KBM-7 (cell line): ENCODE results near the gene ZBBX.
A peak's percentile ranks its signal among the peaks of the same experiment; 100 is the strongest.

Source experiments
- DNase-seq: peaks from one replicate; pipeline ENCODE4 v3.0.0-alpha.2; 2015
- in situ Hi-C: fragments of 300-500 bp; cut with MboI; formaldehyde crosslinking; loops from 2 replicates; pipeline ENCODE4 v1.14.3; 2020; ENCODE audit warnings: low sequenced_read_pairs, low pct_unique_long_range_greater_than_20kb, mixed read lengths

ZBBX gene

GRCh38 chr3:167318996-167319615 lies 61.0 kb downstream of the ZBBX start:
- peak; percentile 78 for DNase-seq
- in situ Hi-C loops: no loop called here

DNA sequence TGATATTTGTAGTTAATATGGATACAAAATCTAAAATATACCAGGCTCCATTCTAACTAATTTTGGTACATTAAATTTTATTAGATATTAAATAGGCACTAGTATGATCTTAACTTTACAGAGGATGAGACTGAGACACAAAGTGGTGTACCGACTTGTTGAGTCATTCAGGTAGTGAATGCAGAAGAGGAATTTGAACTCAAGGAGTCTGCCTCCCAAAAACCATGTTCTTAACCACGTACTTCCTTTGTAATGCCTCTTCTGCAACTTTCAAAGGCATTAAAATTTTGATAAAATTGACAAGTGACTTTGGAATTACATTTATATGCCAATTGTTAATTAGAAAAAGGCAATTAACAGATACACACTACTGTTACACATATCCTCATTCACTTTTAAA lies 61.8 kb downstream of the ZBBX start:
- peak; percentile 9 for DNase-seq
- in situ Hi-C loops: no loop called here

DNA sequence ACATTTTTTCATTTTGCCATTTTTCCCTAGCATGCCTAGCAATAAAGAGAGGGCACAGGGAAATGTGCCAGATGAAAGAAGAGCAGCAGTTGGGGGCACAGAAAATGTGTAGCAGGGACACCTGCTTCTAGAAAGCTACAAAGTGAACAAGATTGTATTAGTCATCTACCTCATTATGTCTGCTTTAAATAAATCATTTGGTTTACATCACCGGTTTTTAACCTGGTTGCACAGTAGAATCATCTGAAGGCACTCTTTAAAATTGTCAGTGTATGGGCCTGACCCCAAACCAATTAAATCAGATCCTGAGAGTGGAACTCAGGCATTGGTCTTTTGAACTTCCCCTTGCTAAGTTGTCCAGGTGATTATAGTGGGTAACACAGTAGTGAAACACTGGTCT lies 73.8 kb downstream of the ZBBX start:
- no peak for DNase-seq

DNA sequence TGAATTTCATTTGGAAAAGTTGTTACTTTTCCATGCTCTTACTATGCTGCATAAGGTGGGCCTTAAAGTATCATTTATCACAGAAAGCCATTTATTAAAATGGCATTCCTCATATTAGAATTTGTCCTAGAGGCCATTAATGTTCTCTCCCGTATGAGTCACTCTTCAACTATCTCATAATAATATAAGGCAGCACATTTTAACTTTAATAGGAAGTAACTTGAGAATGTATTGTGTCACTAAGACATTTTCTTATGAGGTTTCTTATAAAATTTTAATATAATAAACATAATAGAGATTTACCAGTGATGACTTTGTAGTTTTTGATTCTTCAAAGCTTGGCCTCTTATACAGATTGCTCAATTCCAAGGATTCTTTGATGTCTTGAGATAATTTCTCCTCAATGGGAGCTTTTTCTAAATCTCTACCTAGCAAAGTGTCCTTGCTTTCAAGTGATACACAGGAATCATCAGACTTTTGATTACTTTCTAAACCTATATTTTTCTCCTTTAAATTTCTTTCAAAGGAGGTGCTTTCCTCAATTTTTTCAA lies 74.7 kb downstream of the ZBBX start:
- DNase-seq: no peak
- in situ Hi-C loops: no loop called here

More for the DNA sequence above, 73.8 kb downstream of the ZBBX start:
- in situ Hi-C loops: no loop called here

DNA sequence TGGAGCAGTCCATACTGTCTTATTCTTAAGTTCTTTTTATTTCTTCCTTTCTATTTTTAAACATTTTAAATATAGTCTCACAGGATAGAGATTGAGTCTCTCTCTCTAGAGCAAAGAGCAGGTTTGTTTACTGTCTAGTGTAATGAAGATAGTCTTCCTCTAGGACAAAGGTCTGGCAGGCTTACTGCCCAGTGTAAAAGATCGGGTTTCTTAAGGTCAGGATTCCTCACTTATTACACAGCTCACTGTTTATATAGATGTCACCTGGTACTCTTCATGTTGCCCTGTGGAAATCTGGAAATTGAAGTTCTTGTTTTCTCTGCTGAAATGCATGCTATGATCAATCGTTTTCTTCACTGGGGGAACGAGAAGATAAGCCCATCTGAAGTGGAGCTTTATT lies 76.0 kb downstream of the ZBBX start:
- in situ Hi-C loops: no loop called here
- no peak for DNase-seq

GRCh38 chr3:167302678-167303077 lies 77.4 kb downstream of the ZBBX start:
- no peak for DNase-seq
- in situ Hi-C loops: no loop called here

DNA sequence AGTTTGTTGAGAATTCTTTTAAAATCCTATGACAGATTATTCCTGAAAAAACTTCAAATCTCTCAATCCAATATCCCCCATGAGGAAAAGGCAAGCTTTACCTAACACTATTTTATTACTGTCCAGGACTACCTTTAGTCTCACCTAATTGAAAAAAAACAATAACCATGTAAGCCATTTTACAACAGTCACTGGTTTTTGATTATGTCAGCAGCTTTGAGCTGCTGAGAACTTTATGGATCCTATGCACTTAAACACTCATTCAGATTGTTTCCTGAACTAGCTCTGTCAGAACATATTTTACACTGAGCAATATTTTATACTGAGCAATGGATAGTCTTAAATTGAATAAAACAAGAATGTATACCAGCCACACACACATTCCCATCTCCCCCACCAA lies 79.9 kb downstream of the ZBBX start:
- in situ Hi-C loops: no loop called here
- DNase-seq: no peak

- no peak for DNase-seq
- in situ Hi-C loops: no loop called here
These were observed 90.7 kb downstream of the ZBBX start for GRCh38 chr3:167289435-167289834.

GRCh38 chr3:167288737-167289136 lies 91.4 kb downstream of the ZBBX start:
- in situ Hi-C loops: no loop called here
- DNase-seq: no peak

- in situ Hi-C loops: no loop called here
- no peak for DNase-seq
These were observed 92.8 kb downstream of the ZBBX start for GRCh38 chr3:167287308-167287707.

DNA sequence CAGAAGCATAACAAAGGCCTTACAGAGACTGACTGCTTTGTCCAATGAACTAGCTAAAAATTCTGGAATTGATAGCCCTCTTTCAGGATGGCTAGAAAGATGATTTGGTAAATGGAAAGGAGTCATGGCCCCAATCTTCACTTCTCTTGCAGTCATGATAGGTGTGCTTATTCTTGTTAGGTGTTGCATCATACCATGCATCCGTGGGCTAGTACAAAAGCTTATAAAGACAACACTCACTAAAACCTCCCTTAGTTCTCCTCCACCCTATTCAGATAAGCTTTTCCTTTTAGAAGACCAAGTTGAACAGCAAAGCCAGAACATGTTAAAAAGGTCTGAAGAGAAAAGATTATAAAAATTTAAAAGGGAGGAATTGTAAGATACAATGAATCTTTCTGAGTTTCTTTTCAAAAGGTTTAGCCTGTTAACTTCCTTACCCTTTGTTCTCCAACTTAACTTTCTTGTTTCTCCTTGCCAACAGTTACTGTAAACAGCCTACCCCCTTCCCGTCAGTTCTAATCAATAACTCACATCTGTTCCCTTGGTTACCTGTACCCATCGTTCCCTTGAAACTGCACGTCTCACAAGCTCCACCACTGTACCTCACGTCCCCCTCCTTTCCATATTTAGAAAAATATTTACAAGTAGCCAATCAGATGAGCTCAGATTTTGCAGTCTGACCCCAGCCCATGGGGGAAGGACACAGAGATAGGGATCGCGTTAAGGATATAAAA lies 105.8 kb downstream of the ZBBX start:
- in situ Hi-C loops: no loop called here
- no peak for DNase-seq

GRCh38 chr3:167253037-167253436 lies 127.1 kb downstream of the ZBBX start:
- no peak for DNase-seq
- in situ Hi-C loops: no loop called here

DNA sequence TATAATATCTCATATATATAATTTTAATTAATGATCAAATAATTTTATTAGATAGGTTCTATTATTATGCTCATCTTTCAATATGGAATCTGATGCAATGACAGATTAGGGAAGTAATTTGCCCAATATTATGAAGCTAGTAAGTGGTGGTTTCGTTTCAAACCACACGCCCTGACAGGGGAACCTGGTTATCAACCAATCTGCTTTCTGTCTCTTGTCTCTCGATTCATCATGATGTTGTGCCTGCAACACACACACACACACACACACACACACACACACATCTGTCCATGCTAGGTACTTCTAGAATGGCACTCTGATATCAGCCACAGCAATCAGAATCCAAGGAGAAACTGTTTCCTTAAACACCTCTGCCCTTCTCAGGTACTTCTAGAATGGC lies 128.4 kb downstream of the ZBBX start:
- in situ Hi-C loops: no loop called here
- DNase-seq: no peak

GRCh38 chr3:167246252-167246651 lies 133.8 kb downstream of the ZBBX start:
- in situ Hi-C loops: no loop called here
- DNase-seq: no peak

DNA sequence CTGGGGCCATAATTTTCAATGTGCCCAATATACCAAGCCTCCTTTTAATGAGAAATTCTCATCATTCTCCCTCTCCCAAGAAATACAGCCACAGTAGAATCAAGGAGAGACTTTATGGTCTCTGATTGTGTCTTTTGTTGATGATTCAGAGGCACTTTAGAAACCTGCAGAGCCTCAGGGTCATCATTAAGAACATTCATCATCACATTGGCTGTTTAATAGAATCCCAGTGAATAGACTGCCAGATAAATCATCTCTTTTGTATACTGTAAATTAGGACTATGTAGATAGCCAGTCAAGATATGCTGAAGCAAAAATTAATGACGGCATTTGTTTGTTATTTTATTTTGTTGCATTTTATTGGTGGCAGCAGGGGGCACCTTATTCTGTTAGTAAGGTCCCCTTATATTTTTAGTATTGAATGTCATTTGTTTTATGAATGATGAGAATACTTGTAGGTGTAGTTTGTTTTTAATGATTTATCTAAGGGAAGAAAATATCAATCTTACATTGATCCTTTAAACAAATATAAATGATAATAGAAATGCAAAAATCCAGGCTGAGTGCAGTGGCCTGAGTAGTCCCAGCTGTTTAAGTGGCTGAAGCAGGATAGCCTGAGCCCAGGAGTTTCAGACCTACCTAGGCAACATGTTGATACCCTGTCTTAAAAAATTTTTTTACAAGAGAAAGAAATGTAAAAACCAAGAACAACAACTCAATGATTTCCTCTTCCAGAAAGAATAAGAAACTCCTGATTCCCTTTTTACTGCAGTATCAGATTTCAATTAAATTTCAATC lies 138.8 kb downstream of the ZBBX start:
- in situ Hi-C loops: no loop called here
- no peak for DNase-seq

- in situ Hi-C loops: no loop called here
- DNase-seq: no peak
These were observed 152.0 kb downstream of the ZBBX start for GRCh38 chr3:167228135-167228534.

- DNase-seq: no peak
- in situ Hi-C loops: no loop called here
These were observed 154.3 kb downstream of the ZBBX start for GRCh38 chr3:167225821-167226220.

- in situ Hi-C loops: no loop called here
- DNase-seq: no peak
These were observed 171.1 kb downstream of the ZBBX start for GRCh38 chr3:167209011-167209410.

DNA sequence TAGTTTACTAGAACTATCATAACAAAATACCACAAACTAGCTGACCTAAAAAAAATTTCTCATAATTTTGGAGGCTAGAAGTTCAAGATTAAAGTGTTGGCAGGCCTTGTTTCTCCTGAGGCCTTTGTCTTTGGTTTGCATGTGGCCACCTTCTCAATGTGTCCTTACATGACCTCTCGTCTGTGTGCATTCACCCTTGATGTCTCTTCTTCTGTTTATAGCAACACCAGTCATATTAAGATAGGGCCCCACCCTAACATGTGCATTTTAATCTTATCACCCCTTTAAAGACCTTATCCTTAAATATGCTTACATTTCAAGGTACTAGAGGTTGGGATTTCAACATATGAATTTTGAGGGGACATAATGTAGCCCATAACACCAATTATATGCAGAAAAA lies 177.0 kb downstream of the ZBBX start:
- no peak for DNase-seq
- in situ Hi-C loops: no loop called here
